OCI-LY3 (cell line): ENCODE results near the gene P2RX2.

Source experiments
- H2AFZ ChIP-seq: fragments of 200-600, 300-600 bp; shearing (Covaris generic); 2 replicates; pipeline ENCODE4 v1.6.0; 2014; ENCODE audit warnings: antibody characterized with exemption, low read depth, low read length
- H3K27ac ChIP-seq: fragments of 200-600, 300-600 bp; sonication (generic); 2 replicates; pipeline ENCODE4 v1.5.1; 2014; ENCODE audit warnings: mild to moderate bottlenecking, low read length, moderate library complexity, mixed read lengths
- H3K27me3 ChIP-seq: fragments of 200-600, 300-600 bp; sonication (generic); 2 replicates; pipeline ENCODE4 v1.6.1; 2014; ENCODE audit warnings: low read depth, low read length, mixed read lengths
- H3K36me3 ChIP-seq: fragments of 200-600, 300-600 bp; sonication (generic); replicated peaks from 2 replicates; pipeline ENCODE3; 2014; ENCODE audit warnings: low read depth, low read length, mixed read lengths
- H3K4me1 ChIP-seq: fragments of 300-600, 200-600 bp; sonication (generic); 2 replicates; pipeline ENCODE4 v1.6.1; 2014; ENCODE audit warnings: low read length, mixed read lengths
- H3K4me2 ChIP-seq: fragments of 200-600, 300-600 bp; sonication (generic); 2 replicates; pipeline ENCODE4 v1.6.1; 2014; ENCODE audit warnings: low read length, mixed read lengths
- H3K4me3 ChIP-seq: fragments of 300-600, 200-600 bp; sonication (generic); 2 replicates; pipeline ENCODE4 v1.5.1; 2014; ENCODE audit warnings: antibody characterized with exemption, mild to moderate bottlenecking, low read length, moderate library complexity
- H3K79me2 ChIP-seq: fragments of 300-600, 200-600 bp; shearing (Covaris generic); 2 replicates; pipeline ENCODE4 v1.6.1; 2014; ENCODE audit warnings: mild to moderate bottlenecking, low read length, mixed read lengths
- H3K9ac ChIP-seq: fragments of 300-600, 200-600 bp; shearing (Covaris generic); 2 replicates; pipeline ENCODE4 v1.6.0; 2014; ENCODE audit warnings: mild to moderate bottlenecking, low read length, moderate library complexity
- H3K9me3 ChIP-seq: fragments of 200-600, 300-600 bp; shearing (Covaris generic); 2 replicates; pipeline ENCODE4 v1.6.1; 2014; ENCODE audit warnings: low read length, mixed read lengths; ENCODE audit not compliant: insufficient read depth
- H4K20me1 ChIP-seq: fragments of 200-600, 300-600 bp; sonication (generic); 2 replicates; pipeline ENCODE4 v1.6.1; 2016; ENCODE audit warnings: low read length, mixed read lengths; ENCODE audit not compliant: insufficient read depth
- EZH2phosphoT487 ChIP-seq: fragments of 200-600 bp; shearing (Covaris generic); IDR thresholded peaks from 2 replicates; pipeline ENCODE4 v1.6.1; 2018; ENCODE audit warnings: antibody characterized with exemption, mixed run types, low read depth
- TF ChIP-seq, protein P1 (sequence below): fragments of 200-600, 300-600 bp; sonication (generic); IDR thresholded peaks from 2 replicates; pipeline ENCODE4 v1.5.1; 2014; ENCODE audit warnings: antibody characterized with exemption, low read length, low read depth

The P2RX2 gene

DNA sequence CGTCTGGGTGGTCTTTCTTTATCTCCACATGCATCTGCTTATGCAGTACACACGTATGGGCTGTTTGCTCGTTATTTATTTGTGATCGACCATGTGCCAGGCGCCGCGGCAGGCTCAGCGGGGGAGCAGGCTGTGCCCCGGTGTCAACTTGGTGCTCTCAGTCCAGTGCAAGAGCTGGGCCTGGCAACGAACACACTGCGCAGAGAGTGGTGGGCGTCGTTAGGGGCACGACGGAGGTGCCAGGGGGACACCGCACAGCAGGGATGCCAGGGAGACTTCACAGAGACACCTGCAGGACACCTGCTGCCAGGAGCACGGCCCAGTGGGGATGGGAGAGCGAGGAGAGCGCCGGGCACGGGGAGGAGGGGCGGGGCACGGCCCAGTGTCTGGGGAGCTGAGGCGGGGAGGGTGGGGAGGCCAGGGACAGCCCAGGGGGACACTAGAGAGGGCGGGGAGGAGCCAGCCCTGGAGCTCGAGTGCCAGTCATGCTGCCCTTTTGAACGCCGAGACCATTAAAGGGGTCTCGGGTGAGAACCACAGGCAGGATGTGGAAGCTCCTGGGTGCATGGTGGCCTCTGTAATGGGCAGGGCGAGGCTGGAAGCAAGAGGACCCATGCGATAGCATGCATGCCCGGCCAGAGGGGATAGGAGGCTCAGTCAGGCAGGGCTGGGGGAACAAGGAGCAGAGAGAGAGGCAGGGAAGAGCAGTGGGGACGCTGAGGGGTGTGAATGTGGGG lies 7.5 kb upstream of the P2RX2 start:
- H3K27me3 ChIP-seq: no peaks in the 10 kb centered on the region
- no peaks in the 10 kb centered on the region for H3K79me2 ChIP-seq
- H3K36me3 ChIP-seq: no peaks in the 10 kb centered on the region
- no peak overlapping the region for H3K27ac ChIP-seq
- H3K4me2 ChIP-seq: no peak overlapping the region
- no peak overlapping the region for H3K4me3 ChIP-seq
- no peak for TF ChIP-seq EZH2phosphoT487
- TF ChIP-seq, protein P1, sequence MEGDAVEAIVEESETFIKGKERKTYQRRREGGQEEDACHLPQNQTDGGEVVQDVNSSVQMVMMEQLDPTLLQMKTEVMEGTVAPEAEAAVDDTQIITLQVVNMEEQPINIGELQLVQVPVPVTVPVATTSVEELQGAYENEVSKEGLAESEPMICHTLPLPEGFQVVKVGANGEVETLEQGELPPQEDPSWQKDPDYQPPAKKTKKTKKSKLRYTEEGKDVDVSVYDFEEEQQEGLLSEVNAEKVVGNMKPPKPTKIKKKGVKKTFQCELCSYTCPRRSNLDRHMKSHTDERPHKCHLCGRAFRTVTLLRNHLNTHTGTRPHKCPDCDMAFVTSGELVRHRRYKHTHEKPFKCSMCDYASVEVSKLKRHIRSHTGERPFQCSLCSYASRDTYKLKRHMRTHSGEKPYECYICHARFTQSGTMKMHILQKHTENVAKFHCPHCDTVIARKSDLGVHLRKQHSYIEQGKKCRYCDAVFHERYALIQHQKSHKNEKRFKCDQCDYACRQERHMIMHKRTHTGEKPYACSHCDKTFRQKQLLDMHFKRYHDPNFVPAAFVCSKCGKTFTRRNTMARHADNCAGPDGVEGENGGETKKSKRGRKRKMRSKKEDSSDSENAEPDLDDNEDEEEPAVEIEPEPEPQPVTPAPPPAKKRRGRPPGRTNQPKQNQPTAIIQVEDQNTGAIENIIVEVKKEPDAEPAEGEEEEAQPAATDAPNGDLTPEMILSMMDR: no peak
- peaks cover 7% of the 10 kb centered on the region; the same call in 1 of the 2 replicates for H3K4me1 ChIP-seq
- no peaks in the 10 kb centered on the region for H4K20me1 ChIP-seq
- H3K9ac ChIP-seq: no peak overlapping the region
- H3K9me3 ChIP-seq: no peaks in the 10 kb centered on the region
- no peak overlapping the region for H2AFZ ChIP-seq

DNA sequence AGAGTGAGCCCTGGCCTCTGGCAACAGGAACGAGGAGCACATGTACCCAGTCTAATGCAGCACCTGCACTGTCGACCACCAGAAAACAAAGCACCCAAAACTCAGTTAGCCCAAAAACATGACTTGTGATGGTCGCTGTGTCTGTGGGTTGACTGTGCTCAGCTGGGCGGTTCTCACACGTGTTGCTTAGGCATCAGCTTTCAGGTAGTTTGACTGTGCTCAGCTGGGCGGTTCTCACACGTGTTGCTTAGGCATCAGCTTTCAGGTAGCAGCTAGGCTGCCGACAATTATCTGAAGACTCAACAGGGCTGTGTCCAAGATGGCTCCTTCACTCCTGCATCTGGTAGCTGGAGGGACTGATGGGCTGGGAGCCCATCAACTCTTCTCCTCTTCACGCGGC lies 7.0 kb upstream of the P2RX2 start:
- no peaks in the 10 kb centered on the region for H3K79me2 ChIP-seq
- no peak overlapping the region for H3K9ac ChIP-seq
- peaks cover 7% of the 10 kb centered on the region; the same call in 1 of the 2 replicates for H3K4me1 ChIP-seq
- TF ChIP-seq EZH2phosphoT487: no peak
- TF ChIP-seq, protein P1: no peak
- H3K4me2 ChIP-seq: no peak overlapping the region
- no peaks in the 10 kb centered on the region for H3K27me3 ChIP-seq
- no peaks in the 10 kb centered on the region for H3K36me3 ChIP-seq
- H2AFZ ChIP-seq: no peak overlapping the region
- H3K9me3 ChIP-seq: no peaks in the 10 kb centered on the region
- no peaks in the 10 kb centered on the region for H4K20me1 ChIP-seq
- no peak overlapping the region for H3K27ac ChIP-seq
- H3K4me3 ChIP-seq: no peak overlapping the region

DNA sequence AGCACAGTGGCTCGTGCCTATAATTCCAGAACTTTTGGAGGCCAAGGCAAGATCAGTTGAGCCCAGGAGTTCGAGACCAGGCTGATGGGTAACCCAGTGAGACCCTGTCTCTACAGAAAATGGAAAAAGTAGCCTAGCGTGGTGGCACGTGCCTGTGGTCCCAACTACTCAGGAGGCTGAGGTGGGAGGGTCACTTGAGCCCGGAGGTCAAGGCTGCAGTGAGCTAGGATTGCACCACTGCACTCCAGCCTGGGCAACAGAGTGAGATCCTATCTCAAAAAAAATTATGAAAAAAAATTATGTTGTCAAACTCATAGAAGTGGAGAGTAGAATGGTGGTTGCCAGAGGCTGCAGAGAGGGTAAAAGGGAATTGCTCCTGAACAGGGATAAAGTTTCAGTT lies 4.5 kb upstream of the P2RX2 start:
- Histone ChIP-seq H3K4me3 (no peak overlapping the region), H3K4me1 (peaks cover 7% of the 10 kb centered on the region; the same call in 1 of the 2 replicates), H2AFZ (no peak overlapping the region), H3K9me3 (no peaks in the 10 kb centered on the region), H4K20me1 (no peaks in the 10 kb centered on the region), H3K27me3 (no peaks in the 10 kb centered on the region), H3K27ac (no peak overlapping the region), H3K79me2 (no peaks in the 10 kb centered on the region), H3K4me2 (no peak overlapping the region), H3K9ac (no peak overlapping the region), H3K36me3 (no peaks in the 10 kb centered on the region)
- TF ChIP-seq, protein P1: no peak
- TF ChIP-seq EZH2phosphoT487: no peak

DNA sequence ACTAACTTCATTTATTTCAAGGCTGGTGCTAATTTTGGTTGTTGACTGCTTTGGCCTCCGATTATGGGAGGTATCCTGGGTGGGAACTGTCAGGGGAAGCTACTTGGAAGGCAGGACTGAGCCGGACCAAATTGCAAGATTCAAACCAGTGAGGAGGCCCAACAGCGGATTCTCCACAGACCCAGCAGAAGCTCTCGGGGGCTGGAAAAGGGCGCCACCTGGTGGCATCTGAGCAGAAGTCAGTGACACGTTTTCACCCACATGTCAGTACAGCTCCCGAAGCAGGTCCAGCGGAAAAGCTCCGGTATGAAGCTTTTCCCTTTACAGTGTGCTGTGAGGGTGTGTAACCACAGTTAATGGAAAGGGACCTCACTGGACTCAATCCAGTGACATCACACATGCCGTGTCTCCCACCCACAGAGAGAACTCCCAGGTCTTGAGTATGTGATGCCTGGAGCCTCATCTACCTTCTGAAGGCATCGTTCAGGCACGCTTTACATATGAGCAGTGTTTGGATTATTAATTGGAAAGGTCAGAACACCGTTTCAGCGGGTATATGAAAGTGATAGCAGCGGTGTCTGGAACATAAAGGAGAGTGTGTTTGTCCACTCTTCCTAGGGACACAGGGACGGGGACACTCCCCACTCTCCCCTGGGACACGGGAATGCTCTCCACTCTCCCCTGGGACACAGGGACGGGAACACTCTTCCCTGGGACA lies 3.6 kb upstream of the P2RX2 start:
- Histone ChIP-seq H2AFZ (peak overlapping the region; percentile 30), H3K4me2 (peak overlapping the region; percentile 77), H3K79me2 (no peaks in the 10 kb centered on the region), H3K27me3 (no peaks in the 10 kb centered on the region), H4K20me1 (no peaks in the 10 kb centered on the region), H3K4me1 (peaks cover 7% of the 10 kb centered on the region; the same call in 1 of the 2 replicates), H3K9me3 (no peaks in the 10 kb centered on the region), H3K36me3 (no peaks in the 10 kb centered on the region), H3K9ac (0 out of 2 replicates have a peak overlapping the region, but pooled peaks have one; percentile 13), H3K27ac (no peak overlapping the region), H3K4me3 (peak overlapping the region; percentile 43)
- TF ChIP-seq EZH2phosphoT487: no peak
- TF ChIP-seq, protein P1: peak; percentile 93
